Activated CD8-positive, alpha-beta T cell treated with anti-CD3 and anti-CD28 coated beads for 36 hours (primary cell): Measurements from ENCODE around the gene ZNF750. TPM values are rescaled to one million over a fixed set of nuclear protein-coding genes. Genes with fewer than 3 reads are reported as not detected.

Source experiments
- ATAC-seq: fragments of 200-7000 bp; cut with Tn5 transposase; one replicate; pipeline ENCODE4 v1.10.0; 2021; ENCODE audit warnings: mild to moderate bottlenecking, moderate library complexity
- CTCF ChIA-PET: fragments of 350-600 bp; sonication (Branson Sonifier 250); formaldehyde crosslinking; loops from one replicate; lab custom pipeline; 2021; ENCODE audit warnings: antibody characterized with exemption; lab: Charles Lee
- POLR2A ChIA-PET: fragments of 350-600 bp; sonication (Branson Sonifier 250); formaldehyde crosslinking; loops from one replicate; lab custom pipeline; 2021; ENCODE audit warnings: antibody characterized with exemption; lab: Charles Lee
- DNase-seq: peaks from one replicate; pipeline ENCODE4 v3.0.0-alpha.2; 2020
- H3K27ac Mint-ChIP-seq: one replicate; pipeline ENCODE4 v1.8.0; 2021; ENCODE audit warnings: mild to moderate bottlenecking, mixed read lengths
- H3K27me3 Mint-ChIP-seq: one replicate; pipeline ENCODE4 v1.8.0; 2021; ENCODE audit warnings: mixed read lengths
- H3K36me3 Mint-ChIP-seq: one replicate; pipeline ENCODE4 v1.8.0; 2021; ENCODE audit warnings: low read depth, mixed read lengths
- H3K4me1 Mint-ChIP-seq: one replicate; pipeline ENCODE4 v1.8.0; 2021; ENCODE audit warnings: low read depth, mixed read lengths
- H3K4me3 Mint-ChIP-seq: one replicate; pipeline ENCODE4 v1.8.0; 2021; ENCODE audit warnings: mild to moderate bottlenecking, moderate library complexity, mixed read lengths
- H3K9me3 Mint-ChIP-seq: one replicate; pipeline ENCODE4 v1.8.0; 2021; ENCODE audit warnings: mixed read lengths
- intact Hi-C: fragments of 100-400 bp; cut with micrococcal nuclease; formaldehyde crosslinking; loops from one replicate; pipeline ENCODE4 v1.10.0; 2022
- total RNA-seq, 2 experiments: library from RNA; stranded (reverse); gene quantifications; one replicate each; pipeline ENCODE4 v1.2.3, GENCODE V29; 2021
- TF ChIP-seq, protein P1 (sequence below): fragments of 200-600 bp; IDR thresholded peaks from one replicate; pipeline ENCODE4 v1.8.0; 2022; ENCODE audit warnings: antibody characterized with exemption, mild to moderate bottlenecking

ZNF750 gene
- total RNA-seq, 2 experiments from 2014 or later = not detected

GRCh38 chr17:82881324-82881823 lies 41.6 kb upstream of the ZNF750 start:
- intact Hi-C loops = no loop called here
- no peak for ATAC-seq
- H3K27ac Mint-ChIP-seq = peak overlapping the region; percentile 52

GRCh38 chr17:82880620-82881323 lies 41.0 kb upstream of the ZNF750 start:
- intact Hi-C loops = no loop called here
- peaks cover 76% of the 10 kb centered on the region for H3K4me1 Mint-ChIP-seq
- TF ChIP-seq, protein P1, sequence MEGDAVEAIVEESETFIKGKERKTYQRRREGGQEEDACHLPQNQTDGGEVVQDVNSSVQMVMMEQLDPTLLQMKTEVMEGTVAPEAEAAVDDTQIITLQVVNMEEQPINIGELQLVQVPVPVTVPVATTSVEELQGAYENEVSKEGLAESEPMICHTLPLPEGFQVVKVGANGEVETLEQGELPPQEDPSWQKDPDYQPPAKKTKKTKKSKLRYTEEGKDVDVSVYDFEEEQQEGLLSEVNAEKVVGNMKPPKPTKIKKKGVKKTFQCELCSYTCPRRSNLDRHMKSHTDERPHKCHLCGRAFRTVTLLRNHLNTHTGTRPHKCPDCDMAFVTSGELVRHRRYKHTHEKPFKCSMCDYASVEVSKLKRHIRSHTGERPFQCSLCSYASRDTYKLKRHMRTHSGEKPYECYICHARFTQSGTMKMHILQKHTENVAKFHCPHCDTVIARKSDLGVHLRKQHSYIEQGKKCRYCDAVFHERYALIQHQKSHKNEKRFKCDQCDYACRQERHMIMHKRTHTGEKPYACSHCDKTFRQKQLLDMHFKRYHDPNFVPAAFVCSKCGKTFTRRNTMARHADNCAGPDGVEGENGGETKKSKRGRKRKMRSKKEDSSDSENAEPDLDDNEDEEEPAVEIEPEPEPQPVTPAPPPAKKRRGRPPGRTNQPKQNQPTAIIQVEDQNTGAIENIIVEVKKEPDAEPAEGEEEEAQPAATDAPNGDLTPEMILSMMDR = no peak
- ChIA-PET CTCF (interaction anchor here (0.8 kb wide), 1 partner anchor 11 kb away, joined by 4 read pairs; no protein-coding TSS in a partner anchor), POLR2A (interaction anchor here (5.7 kb wide), 1 partner anchor 16 kb away, joined by 34 read pairs; no protein-coding TSS in a partner anchor)
- no peaks in the 10 kb centered on the region for H3K9me3 Mint-ChIP-seq
- DNase-seq (no peak), ATAC-seq (no peak)
- H3K27me3 Mint-ChIP-seq = no peaks in the 10 kb centered on the region
- peaks cover 13% of the 10 kb centered on the region for H3K36me3 Mint-ChIP-seq
- H3K27ac Mint-ChIP-seq = no peak overlapping the region
- no peak overlapping the region for H3K4me3 Mint-ChIP-seq

More at GRCh38 chr17:82881324-82881823, 41.6 kb upstream of the ZNF750 start:
- peaks cover 76% of the 10 kb centered on the region for H3K4me1 Mint-ChIP-seq
- H3K4me3 Mint-ChIP-seq = no peak overlapping the region
- TF ChIP-seq, protein P1 = no peak
- CTCF ChIA-PET = interaction anchor here (0.8 kb wide), 1 partner anchor 12 kb away, joined by 4 read pairs; no protein-coding TSS in a partner anchor
- no peak for DNase-seq
- H3K36me3 Mint-ChIP-seq = peaks cover 10% of the 10 kb centered on the region
- H3K9me3 Mint-ChIP-seq = no peaks in the 10 kb centered on the region
- POLR2A ChIA-PET = interaction anchor here (5.7 kb wide), 1 partner anchor 17 kb away, joined by 34 read pairs; no protein-coding TSS in a partner anchor
- H3K27me3 Mint-ChIP-seq = no peaks in the 10 kb centered on the region

- H3K27ac Mint-ChIP-seq = no peak overlapping the region
- TF ChIP-seq, protein P1 = no peak
- ATAC-seq = no peak
- ChIA-PET CTCF (no interaction called here), POLR2A (interaction anchor here (1.3 kb wide), 1 partner anchor 12 kb away, joined by 3 read pairs; no protein-coding TSS in a partner anchor)
- H3K27me3 Mint-ChIP-seq = no peaks in the 10 kb centered on the region
- no peak overlapping the region for H3K4me3 Mint-ChIP-seq
- intact Hi-C loops = no loop called here
- H3K9me3 Mint-ChIP-seq = no peaks in the 10 kb centered on the region
- H3K36me3 Mint-ChIP-seq = peaks cover 9% of the 10 kb centered on the region
- H3K4me1 Mint-ChIP-seq = peaks cover 68% of the 10 kb centered on the region
- no peak for DNase-seq
These were observed 39.4 kb upstream of the ZNF750 start for GRCh38 chr17:82879241-82879640.

- Mint-ChIP-seq H3K27ac (peak overlapping the region; percentile 17), H3K27me3 (no peaks in the 10 kb centered on the region), H3K4me3 (no peak overlapping the region), H3K4me1 (peaks cover 61% of the 10 kb centered on the region), H3K36me3 (peaks cover 9% of the 10 kb centered on the region), H3K9me3 (no peaks in the 10 kb centered on the region)
- TF ChIP-seq, protein P1 = no peak
- ChIA-PET POLR2A (interaction anchor here (1.3 kb wide), 1 partner anchor 12 kb away, joined by 3 read pairs; no protein-coding TSS in a partner anchor), CTCF (no interaction called here)
- DNase-seq (no peak), ATAC-seq (no peak)
- intact Hi-C loops = no loop called here
These were observed 38.7 kb upstream of the ZNF750 start for GRCh38 chr17:82878527-82878926.
